HG02642 (cell line): ENCODE data around the gene COIL.
"Not testable (repeated sequence)": the region's sequence is repeated elsewhere in the genome, so short reads cannot be mapped to it uniquely, and the experiment has no call there.

Experiments
- ATAC-seq: cut with Tn5 transposase; IDR thresholded peaks from one replicate; pipeline ENCODE4 v1.9.1; 2021; ENCODE audit warnings: mild to moderate bottlenecking; ENCODE audit not compliant: unreplicated experiment, poor library complexity

COIL gene, protein sequence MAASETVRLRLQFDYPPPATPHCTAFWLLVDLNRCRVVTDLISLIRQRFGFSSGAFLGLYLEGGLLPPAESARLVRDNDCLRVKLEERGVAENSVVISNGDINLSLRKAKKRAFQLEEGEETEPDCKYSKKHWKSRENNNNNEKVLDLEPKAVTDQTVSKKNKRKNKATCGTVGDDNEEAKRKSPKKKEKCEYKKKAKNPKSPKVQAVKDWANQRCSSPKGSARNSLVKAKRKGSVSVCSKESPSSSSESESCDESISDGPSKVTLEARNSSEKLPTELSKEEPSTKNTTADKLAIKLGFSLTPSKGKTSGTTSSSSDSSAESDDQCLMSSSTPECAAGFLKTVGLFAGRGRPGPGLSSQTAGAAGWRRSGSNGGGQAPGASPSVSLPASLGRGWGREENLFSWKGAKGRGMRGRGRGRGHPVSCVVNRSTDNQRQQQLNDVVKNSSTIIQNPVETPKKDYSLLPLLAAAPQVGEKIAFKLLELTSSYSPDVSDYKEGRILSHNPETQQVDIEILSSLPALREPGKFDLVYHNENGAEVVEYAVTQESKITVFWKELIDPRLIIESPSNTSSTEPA

DNA sequence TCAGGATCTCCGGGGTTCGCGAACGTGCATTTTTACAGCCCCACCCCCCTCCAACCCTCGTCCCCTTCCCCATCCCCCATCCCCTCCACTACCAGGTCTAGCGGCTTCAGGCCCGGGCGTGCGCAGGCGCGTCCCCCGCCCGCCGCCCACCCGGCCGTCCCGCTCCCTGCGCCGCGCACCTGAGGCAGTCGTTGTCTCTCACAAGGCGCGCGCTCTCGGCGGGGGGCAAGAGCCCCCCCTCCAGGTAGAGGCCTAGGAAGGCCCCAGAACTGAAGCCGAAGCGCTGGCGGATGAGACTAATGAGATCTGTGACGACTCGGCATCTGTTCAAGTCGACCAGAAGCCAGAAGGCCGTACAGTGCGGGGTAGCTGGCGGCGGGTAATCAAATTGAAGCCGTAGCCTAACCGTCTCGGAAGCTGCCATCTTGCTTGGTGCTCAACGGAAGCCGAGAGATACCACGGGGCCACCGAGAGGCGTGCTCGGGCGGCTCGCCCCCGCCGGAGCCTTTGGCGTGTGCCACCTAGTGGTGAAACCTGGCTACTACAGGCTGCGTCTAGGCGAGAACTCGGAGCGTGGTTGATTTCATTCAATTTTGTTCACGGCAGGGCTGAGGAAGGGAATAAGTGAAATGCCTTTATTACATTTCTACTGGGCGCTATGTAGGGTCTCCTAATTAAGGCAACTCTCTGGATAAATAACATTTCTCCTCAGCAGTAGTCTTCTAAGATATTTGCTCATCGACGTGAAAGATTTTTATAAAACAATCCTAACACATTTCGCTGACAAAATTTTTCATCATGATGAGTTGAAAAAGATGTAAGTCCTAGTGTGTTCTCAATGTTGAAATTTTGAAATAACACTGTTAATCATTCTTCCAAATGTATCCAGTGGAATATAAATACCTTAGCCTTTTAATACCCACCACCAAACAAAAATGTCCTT lies at the start of gene COIL:
COIL (minus strand) TSS at position 455 of the 943 bp plus-strand sequence; CDS start at position 424, 31 bp downstream.
- peak; percentile 97 for ATAC-seq

DNA sequence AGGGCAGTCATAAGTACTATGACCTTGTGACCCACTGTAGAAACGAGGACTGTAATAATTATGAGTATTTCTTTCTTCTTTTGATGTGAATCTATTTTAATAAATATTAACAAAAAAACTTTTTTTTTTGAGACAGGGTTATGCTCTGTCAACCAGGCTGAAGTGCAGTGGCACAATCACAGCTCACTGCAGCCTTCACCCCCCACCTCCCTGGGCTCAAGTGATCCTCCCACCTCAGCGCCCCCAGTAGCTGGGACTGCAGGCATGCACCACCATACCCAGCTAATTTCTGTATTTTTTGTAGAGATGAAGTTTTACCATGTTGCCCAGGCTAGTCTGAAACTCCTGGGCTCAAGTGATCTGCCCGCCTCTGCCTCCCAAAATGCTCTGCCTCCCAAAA lies 49.6 kb upstream of the COIL start:
- ATAC-seq: no peak

DNA sequence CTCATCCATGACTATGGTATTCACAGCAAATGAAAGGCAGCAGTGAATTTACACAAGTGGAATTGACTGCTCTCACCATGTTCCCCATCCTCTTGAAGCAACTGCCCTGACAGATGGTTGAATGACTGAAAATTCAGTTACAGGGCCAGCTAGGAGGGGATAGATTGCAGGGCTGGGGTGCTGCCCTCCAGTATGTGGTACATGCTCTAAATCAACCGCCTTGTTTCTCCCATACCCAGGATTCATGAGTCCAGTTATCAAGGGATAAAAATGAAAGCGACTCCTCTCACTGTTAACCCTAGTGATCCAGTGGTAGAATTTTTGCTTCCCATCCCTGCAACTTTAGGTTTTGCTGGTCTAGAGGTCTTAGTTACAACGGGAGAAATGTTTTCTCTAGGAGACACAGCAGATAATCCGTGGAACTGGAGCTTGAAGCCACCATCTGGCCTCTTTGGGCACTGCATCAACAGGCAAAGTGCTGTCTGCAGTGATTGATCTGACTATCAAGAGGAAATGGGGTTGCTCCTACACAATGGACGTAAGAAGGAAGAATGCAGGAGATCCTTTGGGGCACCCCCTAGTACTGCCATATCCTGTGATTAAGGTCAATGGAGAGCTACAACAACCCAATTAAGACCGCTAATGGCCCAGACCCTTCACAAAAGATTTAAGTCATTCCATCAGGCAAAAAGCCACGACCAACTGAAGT lies 49.0 kb upstream of the COIL start:
- ATAC-seq: peak; percentile 62

DNA sequence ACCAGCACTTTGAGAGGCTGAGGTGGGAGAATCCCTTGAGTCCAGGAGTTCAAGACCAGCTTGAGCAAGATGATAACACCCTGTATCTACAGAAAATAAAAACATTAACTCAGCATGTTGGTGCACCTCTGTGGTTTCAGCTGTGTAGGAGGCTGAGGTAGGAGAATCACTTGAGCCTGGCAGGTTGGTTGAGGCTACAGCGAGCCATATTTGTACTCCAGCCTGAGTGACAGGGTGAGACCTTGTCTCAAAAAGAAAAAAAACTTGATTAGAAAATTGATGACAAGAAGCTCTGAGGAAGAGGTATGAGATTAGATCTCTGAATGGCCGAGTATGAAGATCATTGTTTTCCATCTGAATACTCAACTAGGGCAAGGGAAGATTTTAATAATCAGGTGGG lies 48.1 kb upstream of the COIL start:
- ATAC-seq: no peak

DNA sequence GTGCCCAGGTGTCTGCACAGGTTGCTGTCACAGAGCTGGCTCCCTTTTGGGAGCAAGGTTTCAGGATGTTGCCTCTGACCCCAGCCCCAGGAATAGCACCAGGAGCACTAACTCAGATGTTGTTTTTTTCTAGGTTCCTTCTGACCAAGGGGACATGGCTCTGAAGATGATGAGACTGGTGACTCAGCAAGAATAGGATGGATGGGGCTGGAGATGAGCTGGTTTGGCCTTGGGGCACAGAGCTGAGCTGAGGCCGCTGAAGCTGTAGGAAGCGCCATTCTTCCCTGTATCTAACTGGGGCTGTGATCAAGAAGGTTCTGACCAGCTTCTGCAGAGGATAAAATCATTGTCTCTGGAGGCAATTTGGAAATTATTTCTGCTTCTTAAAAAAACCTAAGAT lies 45.2 kb upstream of the COIL start:
- ATAC-seq: no peak

DNA sequence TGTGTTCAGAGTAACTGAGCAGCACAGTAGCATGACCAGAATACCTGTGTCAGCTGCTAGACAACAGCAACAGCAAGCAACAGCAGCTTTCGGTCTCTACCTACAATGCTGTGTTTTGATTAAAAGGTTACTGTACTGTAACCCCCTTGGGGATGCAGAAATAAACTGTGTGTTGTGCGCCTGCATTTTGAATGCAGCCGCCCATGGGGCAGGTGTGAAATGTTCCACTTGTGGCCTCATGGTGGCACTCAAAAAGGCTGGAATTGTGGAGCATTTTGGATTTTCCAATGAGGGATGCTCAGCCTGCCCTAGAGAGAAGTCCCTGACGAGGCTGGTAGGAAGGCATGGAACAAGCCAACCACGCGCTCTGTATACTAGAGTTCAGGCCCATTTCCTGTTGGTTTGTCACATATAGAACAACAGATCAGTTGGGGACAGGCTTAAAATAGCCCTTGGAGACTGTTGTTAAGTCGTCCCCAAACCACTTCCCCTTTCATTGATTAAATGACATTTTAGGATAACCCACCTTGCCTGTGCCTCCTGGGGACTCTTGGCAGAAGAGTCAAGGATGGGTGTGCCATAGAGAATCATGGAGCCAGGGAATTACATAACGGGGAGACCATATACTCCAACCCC lies 44.2 kb upstream of the COIL start:
- ATAC-seq: peak; percentile 65

DNA sequence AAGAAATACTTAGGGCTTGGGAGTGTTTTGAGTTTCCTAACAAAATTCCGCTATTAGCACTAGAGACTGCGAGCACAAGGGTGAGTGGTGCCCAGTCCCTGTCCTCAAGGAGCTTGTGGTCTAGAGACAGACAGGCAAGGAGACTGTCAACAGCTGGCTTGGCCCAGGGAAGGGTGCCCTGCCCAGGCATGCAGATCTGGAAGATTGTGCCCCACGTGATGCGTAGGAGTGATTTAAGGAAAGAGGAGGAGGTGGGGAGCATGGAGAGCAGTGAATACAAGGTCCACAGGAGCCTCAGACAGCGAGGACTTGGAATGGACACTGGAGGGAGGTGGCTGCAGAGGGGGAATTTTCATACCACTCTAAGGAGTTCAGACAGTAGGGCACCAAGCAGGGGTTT lies 42.1 kb upstream of the COIL start:
- ATAC-seq: no peak

DNA sequence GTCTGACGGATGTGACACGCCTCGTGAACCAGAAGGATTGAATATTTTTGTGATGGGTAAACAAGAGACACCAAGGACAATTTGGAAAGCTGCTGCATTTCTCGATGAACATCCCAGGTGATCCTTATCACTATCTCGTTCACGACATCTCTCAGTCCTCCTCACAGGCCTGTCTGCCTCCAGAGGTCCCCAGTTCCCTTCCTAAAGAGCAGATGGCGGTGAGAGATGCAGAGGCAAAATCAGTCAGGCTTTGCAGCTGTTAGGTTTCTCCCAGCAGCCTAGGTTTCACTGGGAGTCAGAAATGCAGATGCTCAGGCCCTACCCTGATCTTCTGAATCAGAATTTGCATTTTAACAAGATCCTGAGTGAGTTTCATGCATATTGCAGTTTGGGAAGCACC lies 40.7 kb upstream of the COIL start:
- ATAC-seq: no peak

DNA sequence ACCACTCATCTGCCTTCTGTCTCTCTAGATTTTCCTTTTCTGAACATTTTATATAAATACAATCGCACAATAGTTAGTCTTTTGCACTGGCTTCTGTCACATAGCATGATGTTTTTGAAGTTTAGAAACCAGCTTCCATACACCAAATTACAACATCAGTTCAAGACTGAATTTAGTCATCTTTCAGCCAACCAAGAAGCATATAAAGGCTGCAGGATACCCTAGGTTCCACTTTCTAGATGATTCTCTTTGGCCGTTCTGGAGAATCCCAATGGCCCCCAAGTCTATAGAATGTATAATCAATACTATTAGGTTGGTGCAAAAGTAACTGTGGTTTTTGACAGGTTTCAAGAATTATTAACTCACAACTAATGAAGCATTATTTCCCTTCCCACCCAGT lies 36.5 kb upstream of the COIL start:
- ATAC-seq: no peak

DNA sequence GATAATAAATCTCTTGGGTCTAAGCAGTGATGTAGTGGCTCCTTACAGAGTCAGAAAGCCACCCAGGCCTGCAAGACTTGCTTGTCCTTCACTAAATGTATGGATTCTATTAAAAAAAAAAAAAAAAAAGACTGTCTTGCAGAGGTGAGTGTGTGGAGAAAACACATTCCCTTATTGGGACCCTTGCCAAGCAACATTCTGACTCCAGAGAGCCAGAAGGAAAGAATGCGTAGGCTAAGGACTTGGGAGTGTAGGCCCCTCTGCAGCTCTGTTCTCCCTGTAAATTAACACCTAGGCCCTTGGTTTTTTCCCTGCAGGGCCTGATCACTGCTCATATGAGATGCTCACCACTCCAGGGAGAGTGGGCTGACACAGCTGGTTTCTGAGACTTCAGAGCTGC lies 34.9 kb upstream of the COIL start:
- no peak for ATAC-seq

DNA sequence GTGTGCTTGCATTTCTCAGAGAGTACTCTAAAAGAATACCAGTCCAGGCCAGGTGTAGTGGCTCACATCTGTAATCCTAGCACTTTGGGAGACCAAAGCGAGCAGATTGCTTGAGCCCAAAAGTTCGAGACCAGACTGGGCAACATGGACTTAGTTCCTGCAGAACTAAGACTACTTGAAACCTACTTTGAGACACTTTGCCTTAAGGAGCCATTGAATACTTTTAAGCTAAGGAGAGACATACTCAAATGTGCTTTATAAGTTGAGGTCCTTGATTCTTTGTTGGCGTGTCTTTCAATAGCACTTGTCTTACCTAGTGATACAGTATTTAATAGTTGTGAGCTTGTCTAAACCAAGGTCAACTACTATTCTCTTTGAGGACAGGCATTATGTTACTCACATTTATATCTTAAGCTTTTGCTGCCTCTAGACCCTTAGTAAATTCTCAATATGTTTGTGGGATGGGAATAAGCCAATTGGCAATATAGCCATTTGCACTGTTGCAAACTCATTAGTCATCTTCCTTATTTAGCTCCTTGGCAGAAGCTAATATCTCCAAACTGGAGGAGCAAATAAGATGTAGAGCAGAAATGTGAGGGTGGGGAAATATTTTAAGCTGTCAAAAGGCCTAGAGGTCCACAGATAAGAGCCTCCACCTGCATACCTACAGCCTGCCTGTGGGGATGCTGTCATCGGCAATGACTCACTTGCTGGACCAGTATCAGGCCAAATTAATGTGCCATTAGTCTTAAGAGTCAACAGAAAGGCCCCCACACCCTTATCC lies 33.4 kb upstream of the COIL start:
- no peak for ATAC-seq

DNA sequence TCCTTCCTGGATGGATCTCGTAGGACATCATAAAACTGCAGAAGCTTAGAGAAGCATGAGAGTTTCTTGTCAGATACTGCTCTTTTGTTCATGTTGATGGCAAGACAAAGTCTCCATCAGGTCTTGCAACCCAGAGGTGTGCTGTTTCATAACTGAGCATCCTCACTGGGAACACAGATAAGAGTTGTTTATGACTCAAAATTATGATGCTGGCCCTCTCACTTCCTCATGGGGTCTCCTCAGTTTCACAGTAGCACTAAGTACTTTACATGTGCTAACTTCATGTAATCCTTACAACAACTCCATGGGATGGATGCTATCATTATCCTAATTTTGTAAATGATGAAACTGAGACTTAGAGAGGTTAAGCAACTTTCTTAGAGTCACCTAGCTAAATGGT lies 31.5 kb upstream of the COIL start:
- no peak for ATAC-seq

DNA sequence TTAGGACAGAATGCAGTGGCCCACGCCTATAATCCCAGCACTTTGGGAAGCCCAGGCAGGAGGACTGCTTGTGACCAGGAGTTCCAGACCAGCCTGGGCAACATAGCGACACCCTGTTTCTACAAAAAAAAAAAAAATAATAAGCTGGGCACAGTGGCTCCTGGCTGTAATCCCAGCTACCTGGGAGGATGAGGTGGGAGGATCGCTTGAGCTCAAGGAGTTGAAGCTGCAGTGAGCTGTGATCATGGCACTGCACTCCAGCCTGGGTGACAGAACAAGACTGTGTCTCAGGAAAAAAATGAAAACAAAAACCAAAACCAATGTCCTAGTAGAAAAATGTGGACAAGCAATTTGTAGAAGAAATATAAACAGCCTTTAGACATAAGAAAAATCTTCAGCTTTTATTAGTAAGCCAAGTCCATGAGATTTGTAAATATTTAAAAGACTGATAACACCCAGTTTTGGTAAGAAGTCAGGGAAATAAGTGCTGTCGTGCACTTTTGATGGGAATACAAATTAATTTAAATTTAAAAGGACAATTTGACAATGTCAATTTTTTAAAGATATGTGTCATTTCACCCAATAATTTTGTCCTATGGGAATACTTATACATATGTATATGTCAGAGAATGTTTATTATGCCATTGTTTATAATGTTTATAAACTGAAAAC lies 28.2 kb upstream of the COIL start:
- no peak for ATAC-seq

DNA sequence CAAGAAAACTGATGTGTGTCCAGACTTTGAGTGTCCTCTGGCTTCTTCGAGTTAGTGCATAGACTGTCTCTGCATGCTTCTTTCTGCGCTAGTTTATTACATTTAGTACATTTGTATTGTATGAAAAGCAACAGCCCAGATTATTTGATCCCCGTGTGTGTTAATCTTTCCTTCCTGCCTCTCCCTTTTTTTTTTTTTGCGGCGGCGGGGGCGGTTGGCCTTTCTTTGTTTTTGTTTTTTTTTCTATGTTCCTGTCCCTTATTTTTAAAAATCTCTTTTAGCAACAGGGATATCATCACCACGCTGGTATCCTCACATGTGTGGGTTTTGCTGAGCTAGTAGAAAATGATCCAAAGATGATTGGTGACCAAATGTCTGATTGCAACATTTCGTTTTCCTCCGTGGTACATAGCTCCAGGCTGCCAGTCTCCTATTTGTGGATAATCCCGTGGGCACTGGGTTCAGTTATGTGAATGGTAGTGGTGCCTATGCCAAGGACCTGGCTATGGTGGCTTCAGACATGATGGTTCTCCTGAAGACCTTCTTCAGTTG lies 26.5 kb upstream of the COIL start:
- no peak for ATAC-seq

DNA sequence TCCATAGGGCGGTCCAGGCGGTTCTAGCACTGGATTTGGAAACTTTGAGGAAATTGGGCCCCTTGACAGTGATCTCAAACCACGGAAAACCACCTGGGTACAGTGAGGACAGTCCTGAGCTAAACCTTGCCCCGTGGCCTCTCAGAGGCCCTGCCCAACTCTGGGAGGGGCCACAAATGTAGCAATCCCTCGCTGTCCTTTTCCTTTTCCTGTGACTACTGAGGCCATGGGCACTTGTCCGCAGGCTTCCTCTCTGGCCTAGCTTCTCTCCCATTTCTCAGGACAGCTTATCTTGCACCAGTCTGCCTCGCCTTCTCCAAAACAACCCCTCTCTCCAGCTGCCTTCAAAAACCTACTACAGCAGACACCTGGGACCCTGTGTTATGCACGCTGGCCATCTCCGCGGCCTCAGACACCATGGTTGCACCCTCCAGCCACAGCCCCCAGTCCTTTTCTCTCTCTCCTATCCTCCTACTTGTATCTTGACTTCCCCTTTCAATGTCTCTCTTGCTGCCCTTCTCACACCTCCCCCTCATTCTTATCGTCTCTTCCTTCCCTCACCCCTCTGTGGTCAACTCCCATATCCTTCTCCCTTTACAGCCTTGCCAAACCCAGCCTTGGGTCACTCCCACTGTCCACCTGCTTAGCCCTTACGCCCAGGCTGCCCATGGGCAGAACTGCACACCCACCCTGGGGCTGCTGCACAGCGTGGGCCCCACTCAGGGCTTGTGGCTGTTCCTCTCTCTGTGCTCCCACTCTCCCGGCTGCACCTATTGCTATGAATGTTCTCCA lies 24.7 kb upstream of the COIL start:
- no peak for ATAC-seq

DNA sequence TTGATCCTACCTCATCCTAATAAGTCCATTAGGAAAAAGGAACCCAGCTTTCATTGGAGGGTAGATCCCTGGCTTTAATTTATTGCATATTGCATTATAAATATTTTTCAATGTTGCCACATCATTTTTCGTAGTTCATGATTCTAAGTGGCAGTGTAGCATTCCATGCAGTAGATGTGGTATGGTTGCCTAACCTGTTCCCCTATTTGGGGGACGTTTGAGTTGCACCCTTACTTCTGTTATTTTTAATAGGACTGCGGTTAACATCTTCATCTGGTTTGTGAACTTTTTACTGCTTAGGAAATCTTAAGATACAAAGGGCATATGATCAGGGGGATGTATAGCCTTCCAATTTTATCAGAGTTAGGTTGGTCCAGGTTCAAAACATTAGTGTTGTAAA lies 22.5 kb upstream of the COIL start:
- ATAC-seq: no peak

DNA sequence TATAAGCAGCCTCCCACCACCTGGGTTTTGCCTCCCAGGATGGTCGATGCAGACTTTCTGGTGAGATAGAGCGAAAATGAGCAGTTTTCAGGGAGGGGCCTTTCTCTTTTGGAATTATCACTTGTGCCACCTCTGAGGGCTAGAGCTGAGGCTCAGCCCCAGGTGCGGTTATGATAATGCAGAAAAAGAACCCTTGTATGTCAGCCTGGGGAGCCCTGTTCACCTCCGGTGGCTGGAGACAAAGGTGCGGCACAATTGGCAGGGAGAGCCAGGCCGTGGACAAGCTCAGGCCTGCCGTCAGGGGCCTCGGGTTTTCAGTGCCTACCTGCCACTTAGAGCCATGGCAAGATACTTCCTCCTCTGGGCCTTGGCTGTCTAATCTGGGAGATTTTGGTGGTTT lies 21.5 kb upstream of the COIL start:
- ATAC-seq: no peak

DNA sequence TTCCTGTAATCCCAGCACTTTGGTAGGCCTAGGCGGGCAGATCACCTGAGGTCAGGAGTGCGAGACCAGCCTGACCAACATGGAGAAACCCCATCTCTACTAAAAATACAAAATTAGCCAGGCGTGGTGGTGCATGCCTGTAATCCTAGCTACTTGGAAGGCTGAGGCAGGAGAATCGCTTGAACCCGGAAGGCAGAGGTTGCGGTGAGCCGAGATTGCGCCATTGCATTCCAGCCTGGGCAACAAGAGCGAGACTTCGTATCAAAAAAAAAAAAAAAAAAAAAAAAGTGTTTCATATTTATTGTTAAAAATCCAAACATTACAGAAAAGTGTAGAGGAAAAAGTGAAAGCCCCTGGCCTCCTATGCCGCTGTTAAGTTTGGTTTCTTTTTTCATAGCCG lies 19.7 kb upstream of the COIL start:
- not testable (repeated sequence) for ATAC-seq
